Measurements from ENCODE around the gene TSNAXIP1. TPM values are rescaled to one million over a fixed set of nuclear protein-coding genes. Genes with fewer than 3 reads are reported as not detected.

TSNAXIP1 gene
- total and polyA plus RNA-seq, 2 experiments from 2014 or later = 0.97 to 2.4 TPM

- Histone ChIP-seq H3K36me3 (ENCODE audit: insufficient read depth) (no peaks in the 10 kb centered on the region), H3K4me2 (no peak overlapping the region), H3K79me2 (replicated peaks; ENCODE audit: insufficient read depth) (peaks cover 18% of the 10 kb centered on the region; the same call in 1 of the 2 replicates), H3K4me3 (no peak overlapping the region), H4K20me1 (replicated peaks; ENCODE audit: insufficient read depth) (peaks cover 4% of the 10 kb centered on the region; the same call in 1 of the 2 replicates), H3K27ac (ENCODE audit: low read depth) (no peak overlapping the region), H2AFZ (no peak overlapping the region), H3K27me3 (ENCODE audit: insufficient read depth) (no peaks in the 10 kb centered on the region), H3F3A (replicated peaks; ENCODE audit: low read depth) (0 out of 2 replicates have a peak, but pooled peaks cover under 1% of the 10 kb centered on the region), H3K4me1 (ENCODE audit: insufficient read depth) (no peaks in the 10 kb centered on the region), H3K9me2 (ENCODE audit: insufficient read depth) (no peaks in the 10 kb centered on the region)
- Mint-ChIP-seq H3K9me3 (no peaks in the 10 kb centered on the region), H3K27me3 (ENCODE audit: insufficient read depth, low read depth, poor library complexity) (peaks cover 2% of the 10 kb centered on the region), H3K4me3 (no peak overlapping the region), H3K27ac (no peak overlapping the region), H3K36me3 (ENCODE audit: low read depth) (no peaks in the 10 kb centered on the region; the same call in 2 of the 3 replicates), H3K4me1 (no peaks in the 10 kb centered on the region)
- TF ChIP-seq POLR2AphosphoS5 (IDR thresholded peaks at IDR 0.05; ENCODE audit: low read depth) = no peak
- no peak for TF ChIP-seq ZNF331 (CRISPR knock-in tag; IDR thresholded peaks at IDR 0.05; ENCODE audit: low read depth)
- TF ChIP-seq JUNB (IDR thresholded peaks at IDR 0.05; ENCODE audit: unreplicated experiment) = no peak
- no peak for TF ChIP-seq EZH2phosphoT487 (IDR thresholded peaks at IDR 0.05; ENCODE audit: unreplicated experiment)
- TF ChIP-seq ETS1 (IDR thresholded peaks at IDR 0.05) = no peak
- TF ChIP-seq ZNF114 (CRISPR knock-in tag; IDR thresholded peaks at IDR 0.05) = no peak
- no peak for TF ChIP-seq CTCF (conservative IDR thresholded peaks at IDR 0.05; ENCODE audit: low read depth in 2 of 2)
- TF ChIP-seq REST (IDR thresholded peaks at IDR 0.05; ENCODE audit: unreplicated experiment) = no peak
- ATAC-seq (no peak), DNase-seq (ENCODE audit: low spot score) (no peak)
Measured at GRCh38 chr16:67786491-67786890, 20.2 kb upstream of the TSNAXIP1 start.

- Histone ChIP-seq H3K27ac (ENCODE audit: low read depth) (no peak overlapping the region), H3K4me2 (no peak overlapping the region), H4K20me1 (replicated peaks; ENCODE audit: insufficient read depth) (peaks cover 3% of the 10 kb centered on the region; the same call in 1 of the 2 replicates), H3K79me2 (replicated peaks; ENCODE audit: insufficient read depth) (peaks cover 19% of the 10 kb centered on the region), H3K9me2 (ENCODE audit: insufficient read depth) (no peaks in the 10 kb centered on the region), H3K36me3 (ENCODE audit: insufficient read depth) (no peaks in the 10 kb centered on the region), H3K27me3 (ENCODE audit: insufficient read depth) (no peaks in the 10 kb centered on the region), H2AFZ (no peak overlapping the region), H3K4me3 (no peak overlapping the region), H3K4me1 (ENCODE audit: insufficient read depth) (no peaks in the 10 kb centered on the region), H3F3A (replicated peaks; ENCODE audit: low read depth) (0 out of 2 replicates have a peak, but pooled peaks cover 2% of the 10 kb centered on the region)
- Mint-ChIP-seq H3K4me1 (no peaks in the 10 kb centered on the region), H3K36me3 (ENCODE audit: low read depth) (no peaks in the 10 kb centered on the region), H3K27me3 (ENCODE audit: insufficient read depth, low read depth, poor library complexity) (no peaks in the 10 kb centered on the region), H3K27ac (no peak overlapping the region), H3K4me3 (no peak overlapping the region), H3K9me3 (no peaks in the 10 kb centered on the region)
- DNase-seq (ENCODE audit: low spot score) (no peak), ATAC-seq (no peak)
- no peak for TF ChIP-seq STAT1 (IDR thresholded peaks at IDR 0.05; ENCODE audit: unreplicated experiment)
- TF ChIP-seq ZNF331 (CRISPR knock-in tag; IDR thresholded peaks at IDR 0.05; ENCODE audit: low read depth) = no peak
- no peak for TF ChIP-seq ZNF114 (CRISPR knock-in tag; IDR thresholded peaks at IDR 0.05)
- no peak for TF ChIP-seq REST (IDR thresholded peaks at IDR 0.05; ENCODE audit: unreplicated experiment)
- no peak for TF ChIP-seq CREB1 (CRISPR knock-in tag; IDR thresholded peaks at IDR 0.05; ENCODE audit: low read depth)
Measured at GRCh38 chr16:67790071-67790470, 16.6 kb upstream of the TSNAXIP1 start.

Data from GM23338 (cell line).